HFF-Myc (cell line): ENCODE measurements around the gene ANKS1B.

Experiments used
- DNase-seq: peaks from one replicate; pipeline ENCODE4 v3.0.0-alpha.2; 2011; ENCODE audit warnings: low read depth; ENCODE audit errors: extremely low read depth
- H3K4me3 ChIP-seq: replicated peaks from 2 replicates; pipeline ENCODE4 v1.5.1; 2011; ENCODE audit warnings: low read depth, mild to moderate bottlenecking, control low read depth, low read length
- CTCF ChIP-seq: IDR thresholded peaks from 2 replicates; pipeline ENCODE4 v1.5.1; 2012; ENCODE audit warnings: mild to moderate bottlenecking, low read depth, low read length, control low read depth; ENCODE audit errors: missing control alignments

Gene ANKS1B

GRCh38 chr12:98883231-98883630 is 1101.5 kb downstream of the ANKS1B start:
- H3K4me3 ChIP-seq: no peak overlapping the region
- DNase-seq: no peak
- no peak for TF ChIP-seq CTCF

- TF ChIP-seq CTCF: no peak
- H3K4me3 ChIP-seq: no peak overlapping the region
- no peak for DNase-seq
Measured at GRCh38 chr12:98882526-98882925, 1102.2 kb downstream of the ANKS1B start.

DNA sequence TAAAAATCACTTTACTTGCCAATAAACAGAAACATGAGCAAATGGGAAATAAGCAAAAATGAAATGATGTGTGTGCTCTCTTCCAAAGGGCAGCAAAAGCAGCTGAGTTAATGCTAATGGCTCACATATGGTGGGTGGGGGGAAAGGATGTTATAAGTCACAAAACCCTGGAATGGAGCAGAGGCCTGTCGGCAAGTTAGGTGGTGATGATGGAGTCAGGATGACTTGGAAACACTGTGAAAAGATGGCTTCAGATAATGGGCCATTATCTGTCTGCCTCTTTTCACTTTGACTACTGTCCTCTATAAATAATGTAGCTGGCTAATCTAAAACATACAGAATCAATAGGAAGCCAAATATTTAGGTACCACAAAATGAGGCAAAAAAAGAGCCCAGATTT is 1111.0 kb downstream of the ANKS1B start:
- no peak for DNase-seq
- no peak overlapping the region for H3K4me3 ChIP-seq
- TF ChIP-seq CTCF: no peak

DNA sequence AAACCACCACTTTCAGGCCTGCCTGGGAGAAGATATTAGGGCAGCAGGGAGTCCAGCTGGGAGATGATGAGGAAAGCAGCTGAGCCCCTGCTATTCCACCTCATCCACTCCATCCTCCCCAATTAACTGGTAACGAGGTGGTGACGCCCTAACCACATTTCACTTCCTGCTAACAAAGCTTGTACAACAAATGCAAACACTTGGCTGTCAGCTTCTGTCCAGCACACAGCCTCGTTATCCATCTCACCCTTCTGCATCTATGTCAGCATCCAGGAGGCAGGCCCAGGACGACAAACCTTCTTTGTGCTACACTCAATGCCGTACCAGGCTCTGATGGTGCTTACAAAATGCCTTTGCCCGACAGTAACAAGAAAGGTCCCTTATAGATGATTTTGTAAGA is 1114.2 kb downstream of the ANKS1B start:
- no peak for DNase-seq
- TF ChIP-seq CTCF: no peak
- H3K4me3 ChIP-seq: no peak overlapping the region

- no peak for DNase-seq
- no peak overlapping the region for H3K4me3 ChIP-seq
- no peak for TF ChIP-seq CTCF
Measured at GRCh38 chr12:98869886-98870503, 1114.7 kb downstream of the ANKS1B start.

GRCh38 chr12:98868538-98868937 is 1116.2 kb downstream of the ANKS1B start:
- no peak overlapping the region for H3K4me3 ChIP-seq
- no peak for DNase-seq
- TF ChIP-seq CTCF: no peak

GRCh38 chr12:98868076-98868475 is 1116.7 kb downstream of the ANKS1B start:
- no peak for TF ChIP-seq CTCF
- no peak for DNase-seq
- H3K4me3 ChIP-seq: no peak overlapping the region
